ENCODE results near the gene LRP1. TPM values are rescaled to one million over a fixed set of nuclear protein-coding genes. Genes with fewer than 3 reads are reported as not detected.

The LRP1 gene
- total RNA-seq, 1 donor from 2014 or later: 591 TPM

- peak overlapping the region; percentile 96 for H3K27ac Mint-ChIP-seq (ENCODE audit: unreplicated experiment)
- peak overlapping the region; percentile 82 for H3K4me3 Mint-ChIP-seq (ENCODE audit: unreplicated experiment)
- TF ChIP-seq CTCF (IDR thresholded peaks at IDR 0.05): no peak
- H3K27me3 Mint-ChIP-seq (ENCODE audit: unreplicated experiment): no peaks in the 10 kb centered on the region
- DNase-seq (ENCODE audit: extremely low spot score, unreplicated experiment): no peak
- H3K9me3 Mint-ChIP-seq (ENCODE audit: unreplicated experiment): no peaks in the 10 kb centered on the region
- peaks cover 29% of the 10 kb centered on the region for H3K4me1 Mint-ChIP-seq (ENCODE audit: unreplicated experiment)
- H3K36me3 Mint-ChIP-seq (ENCODE audit: unreplicated experiment): peaks cover 10% of the 10 kb centered on the region
Measured at GRCh38 chr12:57085999-57086492, 42.2 kb upstream of the LRP1 start.

- Mint-ChIP-seq H3K4me1 (ENCODE audit: unreplicated experiment) (peaks cover 33% of the 10 kb centered on the region), H3K4me3 (ENCODE audit: unreplicated experiment) (peak overlapping the region; percentile 82)
- peak; percentile 51 for TF ChIP-seq CTCF (IDR thresholded peaks at IDR 0.05)
Measured at GRCh38 chr12:57086493-57087009, 41.7 kb upstream of the LRP1 start.

GRCh38 chr12:57087010-57087690 is 41.1 kb upstream of the LRP1 start:
- Mint-ChIP-seq H3K9me3 (ENCODE audit: unreplicated experiment) (no peaks in the 10 kb centered on the region), H3K36me3 (ENCODE audit: unreplicated experiment) (peaks cover 14% of the 10 kb centered on the region), H3K4me1 (ENCODE audit: unreplicated experiment) (peaks cover 38% of the 10 kb centered on the region), H3K4me3 (ENCODE audit: unreplicated experiment) (peak overlapping the region; percentile 82), H3K27ac (ENCODE audit: unreplicated experiment) (peak overlapping the region; percentile 97), H3K27me3 (ENCODE audit: unreplicated experiment) (no peaks in the 10 kb centered on the region)
- TF ChIP-seq CTCF (IDR thresholded peaks at IDR 0.05): no peak
- peak; percentile 91 for DNase-seq (ENCODE audit: extremely low spot score, unreplicated experiment)

More at GRCh38 chr12:57086493-57087009, 41.7 kb upstream of the LRP1 start:
- H3K36me3 Mint-ChIP-seq (ENCODE audit: unreplicated experiment): peaks cover 14% of the 10 kb centered on the region
- H3K9me3 Mint-ChIP-seq (ENCODE audit: unreplicated experiment): no peaks in the 10 kb centered on the region
- DNase-seq (ENCODE audit: extremely low spot score, unreplicated experiment): no peak
- H3K27me3 Mint-ChIP-seq (ENCODE audit: unreplicated experiment): no peaks in the 10 kb centered on the region
- H3K27ac Mint-ChIP-seq (ENCODE audit: unreplicated experiment): peak overlapping the region; percentile 96

GRCh38 chr12:57087691-57088353 is 40.5 kb upstream of the LRP1 start:
- no peak for TF ChIP-seq CTCF (IDR thresholded peaks at IDR 0.05)
- Mint-ChIP-seq H3K4me3 (ENCODE audit: unreplicated experiment) (peak overlapping the region; percentile 82), H3K9me3 (ENCODE audit: unreplicated experiment) (no peaks in the 10 kb centered on the region), H3K27ac (ENCODE audit: unreplicated experiment) (peak overlapping the region; percentile 97), H3K4me1 (ENCODE audit: unreplicated experiment) (peaks cover 43% of the 10 kb centered on the region), H3K36me3 (ENCODE audit: unreplicated experiment) (peaks cover 19% of the 10 kb centered on the region), H3K27me3 (ENCODE audit: unreplicated experiment) (no peaks in the 10 kb centered on the region)
- peak; percentile 94 for DNase-seq (ENCODE audit: extremely low spot score, unreplicated experiment)

All from osteocyte (in vitro differentiated cells).